A673 (cell line): ENCODE data around the gene ARHGAP11B. TPM values are rescaled to one million over a fixed set of nuclear protein-coding genes. Genes with fewer than 3 reads are reported as not detected.
"Not testable (repeated sequence)": the region's sequence is repeated elsewhere in the genome, so short reads cannot be mapped to it uniquely, and the experiment has no call there.

Experiments
- BruUV-seq: library from RNA; stranded (reverse); fragments of 400-500 nt; replicated peaks from 2 replicates; lab custom pipeline; 2021; lab: Mats Ljungman, UMichigan
- CTCF ChIA-PET: fragments of 300-600 bp; sonication (Branson Sonifier 250); formaldehyde crosslinking; loops from one replicate; lab custom pipeline; 2022; ENCODE audit warnings: antibody characterized with exemption; lab: Charles Lee
- POLR2A ChIA-PET: fragments of 300-600 bp; sonication (Branson Sonifier 250); formaldehyde crosslinking; loops from one replicate; lab custom pipeline; 2022; ENCODE audit warnings: antibody characterized with exemption; ENCODE audit not compliant: low non-redundant PET; lab: Charles Lee
- DNase-seq: peaks from one replicate; pipeline ENCODE4 v3.0.0-alpha.2; 2015; ENCODE audit warnings: low spot score
- H3K27ac ChIP-seq: fragments of 200-600 bp; sonication (generic); 2 replicates; pipeline ENCODE4 v1.5.1; 2016; ENCODE audit warnings: mixed run types, low read depth, mild to moderate bottlenecking, mixed read lengths, antibody characterized with exemption, low read length; ENCODE audit not compliant: poor library complexity, severe bottlenecking
- H3K27me3 ChIP-seq: fragments of 200-600 bp; sonication (generic); replicated peaks from 2 replicates; pipeline ENCODE4 v1.6.1; 2017; ENCODE audit warnings: mixed run types, low read depth, mild to moderate bottlenecking, mixed read lengths, antibody characterized with exemption, low read length; ENCODE audit not compliant: insufficient read depth, poor library complexity
- H3K36me3 ChIP-seq: fragments of 200-600 bp; sonication (generic); 2 replicates; pipeline ENCODE4 v1.6.1; 2016; ENCODE audit warnings: mixed run types, mild to moderate bottlenecking, mixed read lengths, antibody characterized with exemption, low read length; ENCODE audit not compliant: insufficient read depth, poor library complexity, severe bottlenecking
- H3K4me1 ChIP-seq: fragments of 200-600 bp; sonication (generic); 2 replicates; pipeline ENCODE4 v1.6.1; 2017; ENCODE audit warnings: mixed run types, mild to moderate bottlenecking, mixed read lengths, antibody characterized with exemption, low read length; ENCODE audit not compliant: insufficient read depth, poor library complexity, severe bottlenecking
- H3K4me3 ChIP-seq: fragments of 200-600 bp; sonication (generic); 2 replicates; pipeline ENCODE4 v1.5.1; 2016; ENCODE audit warnings: low read depth, mixed run types, mild to moderate bottlenecking, mixed read lengths, low read length; ENCODE audit not compliant: poor library complexity, severe bottlenecking
- H3K9me3 ChIP-seq: fragments of 200-600 bp; sonication (generic); 2 replicates; pipeline ENCODE4 v1.6.1; 2016; ENCODE audit warnings: mixed run types, low read depth, mild to moderate bottlenecking, mixed read lengths, antibody characterized with exemption, low read length; ENCODE audit not compliant: poor library complexity, severe bottlenecking
- intact Hi-C: fragments of 100-400 bp; cut with micrococcal nuclease; formaldehyde crosslinking; loops from one replicate; pipeline ENCODE4 v1.10.0; 2022; ENCODE audit not compliant: unreplicated experiment
- total RNA-seq: library from RNA; stranded (reverse); gene quantifications from 2 replicates; pipeline ENCODE4 v1.2.3, GENCODE V29; 2021

The ARHGAP11B gene

GRCh38 chr15:30685709-30686285, 59.9 kb downstream of the ARHGAP11B start:
- H3K27ac ChIP-seq, POLR2A ChIA-PET, DNase-seq, H3K27me3 ChIP-seq, BruUV-seq, intact Hi-C loops, H3K4me3 ChIP-seq, H3K9me3 ChIP-seq, H3K36me3 ChIP-seq, CTCF ChIA-PET, H3K4me1 ChIP-seq: not testable (repeated sequence)

GRCh38 chr15:30686651-30687050, 60.7 kb downstream of the ARHGAP11B start:
- H3K36me3 ChIP-seq, H3K4me3 ChIP-seq, CTCF ChIA-PET, intact Hi-C loops, BruUV-seq, H3K27me3 ChIP-seq, POLR2A ChIA-PET, H3K27ac ChIP-seq, H3K4me1 ChIP-seq, H3K9me3 ChIP-seq, DNase-seq: not testable (repeated sequence)

Other genes starting within 250 kb of the ARHGAP11B start
- 0.85 TPM in 1 of 2 replicates, not detected in the other for gene CHRFAM7A, start 232.6 kb upstream of the ARHGAP11B start, total RNA-seq
- gene GOLGA8R, start 211.9 kb upstream of the ARHGAP11B start, total RNA-seq, result 0.90 and 1.2 TPM in 2 replicates
- 0.56 and 1.8 TPM in 2 replicates for gene GOLGA8Q, start 74.1 kb upstream of the ARHGAP11B start, total RNA-seq
- 0.33 TPM in 1 of 2 replicates, not detected in the other for gene GOLGA8H, start 22.1 kb upstream of the ARHGAP11B start, total RNA-seq